ENCODE data around the gene ACTN1.

ACTN1 gene

GRCh38 chr14:68932231-68932630 lies 46.9 kb downstream of the ACTN1 start:
- DNase-seq: no peak

GRCh38 chr14:68931474-68932051 lies 47.5 kb downstream of the ACTN1 start:
- no peak for DNase-seq

- no peak for DNase-seq
Observed at GRCh38 chr14:68931063-68931462, 48.0 kb downstream of the ACTN1 start.

GRCh38 chr14:68929623-68930307 lies 49.3 kb downstream of the ACTN1 start:
- DNase-seq: no peak

GRCh38 chr14:68928770-68929550 lies 50.1 kb downstream of the ACTN1 start:
- DNase-seq: no peak

- no peak for DNase-seq
Observed at GRCh38 chr14:68927956-68928675, 51.0 kb downstream of the ACTN1 start.

GRCh38 chr14:68927089-68927488 lies 52.0 kb downstream of the ACTN1 start:
- DNase-seq: no peak

GRCh38 chr14:68926236-68926635 lies 52.9 kb downstream of the ACTN1 start:
- DNase-seq: no peak

GRCh38 chr14:68925373-68925772 lies 53.7 kb downstream of the ACTN1 start:
- DNase-seq: no peak

GRCh38 chr14:68924186-68925158 lies 54.6 kb downstream of the ACTN1 start:
- DNase-seq: no peak

- no peak for DNase-seq
Observed at GRCh38 chr14:68922886-68923285, 56.2 kb downstream of the ACTN1 start.

GRCh38 chr14:68922201-68922621 lies 56.9 kb downstream of the ACTN1 start:
- no peak for DNase-seq

GRCh38 chr14:68921666-68922065 lies 57.4 kb downstream of the ACTN1 start:
- no peak for DNase-seq

- no peak for DNase-seq
Observed at GRCh38 chr14:68921049-68921448, 58.1 kb downstream of the ACTN1 start.

GRCh38 chr14:68919129-68919927 lies 59.8 kb downstream of the ACTN1 start:
- DNase-seq: no peak

GRCh38 chr14:68918612-68919011 lies 60.5 kb downstream of the ACTN1 start:
- no peak for DNase-seq

- DNase-seq: no peak
Observed at GRCh38 chr14:68916358-68916941, 62.7 kb downstream of the ACTN1 start.

GRCh38 chr14:68913516-68913915 lies 65.6 kb downstream of the ACTN1 start:
- no peak for DNase-seq

- peak in 1 of 2 experiments; percentile 75 for DNase-seq
Observed at GRCh38 chr14:68911594-68912227, 67.4 kb downstream of the ACTN1 start.

GRCh38 chr14:68910540-68910939 lies 68.6 kb downstream of the ACTN1 start:
- no peak for DNase-seq

Data from SW 1271 (cell line).